Keratinocyte (primary cell): ENCODE measurements around the gene VKORC1. TPM values are rescaled to one million over a fixed set of nuclear protein-coding genes. Genes with fewer than 3 reads are reported as not detected.
A peak's percentile ranks its signal among the peaks of the same experiment; 100 is the strongest.

Experiments
- DNase-seq: peaks from one replicate; pipeline ENCODE4 v3.0.0-alpha.2; 2011; ENCODE audit warnings: low read depth, missing footprints, low spot score
- FAIRE-seq: peaks from 2 replicates; lab custom pipeline; 2011; peaks lifted over from hg19 to GRCh38; lab: Jason Lieb, UNC
- H2AFZ ChIP-seq: 2 replicates; pipeline ENCODE4 v1.6.0; 2012; ENCODE audit warnings: low read length, control low read depth, inconsistent platforms; ENCODE audit not compliant: control insufficient read depth
- H3K27ac ChIP-seq: 2 replicates; pipeline ENCODE4 v1.5.1; 2011; ENCODE audit warnings: low read length; ENCODE audit not compliant: control insufficient read depth, insufficient read depth
- H3K27me3 ChIP-seq: 3 replicates; pipeline ENCODE4 v1.6.0; 2011; ENCODE audit warnings: low read length; ENCODE audit not compliant: control insufficient read depth, insufficient read depth; ENCODE audit errors: extremely low read depth
- H3K36me3 ChIP-seq, 2 experiments: 2 replicates in 1 of 2; 3 replicates in 1 of 2; pipeline ENCODE4 v1.5.1; 2011; ENCODE audit warnings: low read length in 2 of 2, mild to moderate bottlenecking in 1 of 2; ENCODE audit not compliant: control insufficient read depth in 2 of 2, insufficient read depth in 2 of 2; ENCODE audit errors: extremely low read depth in 1 of 2
- H3K4me1 ChIP-seq: 3 replicates; pipeline ENCODE4 v1.5.1; 2011; ENCODE audit warnings: low read length; ENCODE audit not compliant: control insufficient read depth, insufficient read depth; ENCODE audit errors: extremely low read depth
- H3K4me2 ChIP-seq: 3 replicates; pipeline ENCODE4 v1.6.0; 2011; ENCODE audit warnings: low read depth, low read length; ENCODE audit not compliant: control insufficient read depth, insufficient read depth; ENCODE audit errors: extremely low read depth
- H3K4me3 ChIP-seq, 3 experiments: fragments of 200-600 bp in 1 of 3; sonication (generic) in 1 of 3; 2 replicates in 2 of 3; 3 replicates in 1 of 3; pipeline ENCODE4 v1.5.1; 2011 to 2016; ENCODE audit warnings: low read length in 3 of 3, mild to moderate bottlenecking in 3 of 3, control low read depth in 2 of 3, inconsistent platforms in 1 of 3, low read depth in 1 of 3, mixed read lengths in 1 of 3, mixed run types in 1 of 3, moderate library complexity in 1 of 3; ENCODE audit not compliant: control insufficient read depth in 2 of 3, insufficient read depth in 2 of 3; ENCODE audit errors: extremely low read depth in 1 of 3
- H3K79me2 ChIP-seq: 2 replicates; pipeline ENCODE4 v1.6.0; 2012; ENCODE audit warnings: low read length; ENCODE audit not compliant: control insufficient read depth, insufficient read depth
- H3K9ac ChIP-seq: 3 replicates; pipeline ENCODE4 v1.6.0; 2011; ENCODE audit warnings: low read length; ENCODE audit not compliant: control insufficient read depth, insufficient read depth; ENCODE audit errors: extremely low read depth
- H3K9me1 ChIP-seq: 3 replicates; pipeline ENCODE4 v1.6.0; 2011; ENCODE audit warnings: low read length; ENCODE audit not compliant: control insufficient read depth, insufficient read depth; ENCODE audit errors: extremely low read depth
- H3K9me3 ChIP-seq: 2 replicates; pipeline ENCODE4 v1.5.1; 2012; ENCODE audit warnings: low read depth, low read length; ENCODE audit not compliant: control insufficient read depth
- H4K20me1 ChIP-seq: 3 replicates; pipeline ENCODE4 v1.6.0; 2011; ENCODE audit warnings: low read length; ENCODE audit not compliant: control insufficient read depth, insufficient read depth; ENCODE audit errors: extremely low read depth
- EZH2 ChIP-seq: IDR thresholded peaks from one replicate; pipeline ENCODE4 v1.6.1; 2012; ENCODE audit warnings: inconsistent platforms, mild to moderate bottlenecking, low read length, moderate library complexity
- dilution Hi-C: fragments of 300-500 bp; cut with MboI; formaldehyde crosslinking; loops from one replicate; pipeline ENCODE4 v1.7.0; 2020; ENCODE audit warnings: low sequenced_read_pairs; ENCODE audit not compliant: extremely low pct_ligation_motif_present
- polyA plus RNA-seq, 5 experiments: library from polyadenylated mRNA; depleted of rRNA in 3 of 5; stranded (reverse) in 3 of 5; stranded (forward) in 1 of 5; unstranded in 1 of 5; fragments of >200 nt; gene quantifications; 1 replicate in 1 of 5; 2 replicates in 3 of 5; 3 replicates in 1 of 5; pipeline versions ENCODE4 v1.2.1 to v1.2.3, GENCODE V29; 2011 to 2012; ENCODE audit warnings: missing spikeins in 2 of 5, low read depth in 1 of 5, low replicate concordance in 1 of 5
- TF ChIP-seq, protein P1 (sequence below), 3 experiments: IDR thresholded peaks in 1 of 3; conservative IDR thresholded peaks in 1 of 3; optimal IDR thresholded peaks in 1 of 3; 2 replicates in 2 of 3; 3 replicates in 1 of 3; pipeline versions ENCODE3 to v1.5.1; 2011; ENCODE audit warnings: low read length in 3 of 3, mild to moderate bottlenecking in 3 of 3, moderate library complexity in 2 of 3, control low read depth in 1 of 3, inconsistent platforms in 1 of 3; ENCODE audit not compliant: insufficient read depth in 2 of 3; ENCODE audit errors: extremely low read depth in 1 of 3

The VKORC1 gene
- polyA plus RNA-seq, 1 donor (not counting 4 experiments of a cell fraction or from before 2014, with no cell fraction given) = 73.6 TPM

DNA sequence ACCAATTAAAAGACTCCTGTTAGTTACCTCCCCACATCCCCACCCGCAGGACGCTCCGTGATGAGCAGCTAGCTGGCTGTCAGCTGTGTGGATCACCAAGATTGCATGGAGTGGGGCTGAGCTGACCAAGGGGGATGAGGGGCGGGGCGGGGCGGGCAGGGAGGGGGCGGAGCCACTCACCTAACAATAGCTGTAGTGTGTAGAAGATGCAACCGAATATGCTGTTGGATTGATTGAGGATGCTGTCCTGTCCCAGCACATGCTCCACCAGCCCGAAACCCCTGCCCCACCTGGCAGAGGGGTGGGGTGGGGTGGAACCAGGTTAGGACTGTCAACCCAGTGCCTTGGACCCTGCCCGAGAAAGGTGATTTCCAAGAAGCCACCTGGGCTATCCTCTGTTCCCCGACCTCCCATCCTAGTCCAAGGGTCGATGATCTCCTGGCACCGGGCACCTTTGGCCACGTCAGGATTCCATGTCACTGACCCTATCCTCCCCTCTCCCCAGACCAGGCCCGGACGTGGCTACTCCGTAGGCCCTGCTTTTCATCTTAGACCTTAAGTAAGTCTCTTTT, 1.4 kb downstream of the VKORC1 start:
- no peak for TF ChIP-seq EZH2
- TF ChIP-seq, protein P1, sequence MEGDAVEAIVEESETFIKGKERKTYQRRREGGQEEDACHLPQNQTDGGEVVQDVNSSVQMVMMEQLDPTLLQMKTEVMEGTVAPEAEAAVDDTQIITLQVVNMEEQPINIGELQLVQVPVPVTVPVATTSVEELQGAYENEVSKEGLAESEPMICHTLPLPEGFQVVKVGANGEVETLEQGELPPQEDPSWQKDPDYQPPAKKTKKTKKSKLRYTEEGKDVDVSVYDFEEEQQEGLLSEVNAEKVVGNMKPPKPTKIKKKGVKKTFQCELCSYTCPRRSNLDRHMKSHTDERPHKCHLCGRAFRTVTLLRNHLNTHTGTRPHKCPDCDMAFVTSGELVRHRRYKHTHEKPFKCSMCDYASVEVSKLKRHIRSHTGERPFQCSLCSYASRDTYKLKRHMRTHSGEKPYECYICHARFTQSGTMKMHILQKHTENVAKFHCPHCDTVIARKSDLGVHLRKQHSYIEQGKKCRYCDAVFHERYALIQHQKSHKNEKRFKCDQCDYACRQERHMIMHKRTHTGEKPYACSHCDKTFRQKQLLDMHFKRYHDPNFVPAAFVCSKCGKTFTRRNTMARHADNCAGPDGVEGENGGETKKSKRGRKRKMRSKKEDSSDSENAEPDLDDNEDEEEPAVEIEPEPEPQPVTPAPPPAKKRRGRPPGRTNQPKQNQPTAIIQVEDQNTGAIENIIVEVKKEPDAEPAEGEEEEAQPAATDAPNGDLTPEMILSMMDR (optimal IDR thresholded peaks at IDR 0.05 in 1 of 3, IDR thresholded peaks at IDR 0.05 in 1 of 3, conservative IDR thresholded peaks at IDR 0.05 in 1 of 3; ENCODE audit: extremely low read depth in 1 of 3, insufficient read depth in 2 of 3, low read length in 3 of 3) = no peak
- no peaks in the 10 kb centered on the region for H3K27me3 ChIP-seq

DNA sequence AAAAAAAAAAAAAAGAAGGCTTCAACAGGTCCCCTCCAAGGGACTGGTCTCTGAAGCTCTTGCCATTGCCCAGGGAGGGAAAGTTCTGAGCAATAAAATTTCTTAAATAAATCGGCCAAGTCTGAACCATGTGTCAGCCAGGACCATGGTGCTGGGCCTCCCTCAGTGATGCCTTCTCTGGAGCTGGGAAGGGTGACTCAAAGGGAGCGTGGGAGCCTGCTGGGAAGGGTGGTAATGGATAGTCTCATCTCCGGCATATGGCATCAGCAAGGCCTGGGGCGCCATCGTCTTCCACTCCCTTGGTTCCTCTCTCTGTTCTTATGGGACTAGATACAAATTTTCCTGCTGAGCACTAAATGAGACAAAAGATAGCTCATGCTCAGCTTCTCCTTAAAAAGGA, 2.3 kb downstream of the VKORC1 start:
- Histone ChIP-seq H3K4me2 (no peak overlapping the region), H4K20me1 (no peaks in the 10 kb centered on the region), H3K79me2 (peaks cover 28% of the 10 kb centered on the region), H3K4me1 (peaks cover 9% of the 10 kb centered on the region), H3K9me1 (no peaks in the 10 kb centered on the region), H3K27me3 (no peaks in the 10 kb centered on the region), H3K4me3 (no peak overlapping the region), H3K9ac (no peak overlapping the region), H3K27ac (no peak overlapping the region), H2AFZ (no peak overlapping the region), H3K9me3 (no peaks in the 10 kb centered on the region), H3K36me3 (peaks cover 7 to 8% of the 10 kb centered on the region in 2 experiments)
- DNase-seq (no peak), FAIRE-seq (no peak)
- no peak for TF ChIP-seq EZH2
- TF ChIP-seq, protein P1 (optimal IDR thresholded peaks at IDR 0.05 in 1 of 3, IDR thresholded peaks at IDR 0.05 in 1 of 3, conservative IDR thresholded peaks at IDR 0.05 in 1 of 3; ENCODE audit: extremely low read depth in 1 of 3, insufficient read depth in 2 of 3, low read length in 3 of 3) = no peak
- dilution Hi-C loops = no loop called here

More for the DNA sequence above, 1.4 kb downstream of the VKORC1 start:
- Histone ChIP-seq H3K9me3 (no peaks in the 10 kb centered on the region), H3K4me1 (peaks cover 9% of the 10 kb centered on the region), H3K27ac (no peak overlapping the region), H4K20me1 (no peaks in the 10 kb centered on the region), H3K36me3 (peaks cover 7 to 8% of the 10 kb centered on the region in 2 experiments), H2AFZ (no peak overlapping the region), H3K9me1 (no peaks in the 10 kb centered on the region), H3K4me3 (peak overlapping the region; percentile 73 to 92 (median 92)), H3K79me2 (peaks cover 28% of the 10 kb centered on the region), H3K9ac (peak overlapping the region; percentile 86), H3K4me2 (peak overlapping the region; percentile 90)
- dilution Hi-C loops = no loop called here
- FAIRE-seq = no peak
- DNase-seq = no peak
